ENCODE results near the gene ADD3.

- TF ChIP-seq NR1H2 (CRISPR knock-in tag; IDR thresholded peaks at IDR 0.05) (no peak), CTCF (IDR thresholded peaks at IDR 0.05) (no peak), HMGXB4 (CRISPR knock-in tag; IDR thresholded peaks at IDR 0.05) (no peak), ZNF121 (CRISPR knock-in tag; IDR thresholded peaks at IDR 0.05) (no peak), FOXP1 (CRISPR knock-in tag; IDR thresholded peaks at IDR 0.05; ENCODE audit: borderline replicate concordance) (no peak), FOXP4 (CRISPR knock-in tag; IDR thresholded peaks at IDR 0.05) (no peak)
Measured at GRCh38 chr10:109976681-109977080, 31.1 kb upstream of the ADD3 start.

All from WTC11 (cell line).